GM21423 (cell line): ENCODE data around the gene TBCB.
"Not testable (repeated sequence)": the region's sequence is repeated elsewhere in the genome, so short reads cannot be mapped to it uniquely, and the experiment has no call there.

Experiments used
- ATAC-seq: cut with Tn5 transposase; IDR thresholded peaks from one replicate; pipeline ENCODE4 v1.9.1; 2021; ENCODE audit warnings: mild to moderate bottlenecking, moderate library complexity; ENCODE audit not compliant: unreplicated experiment

The TBCB gene, protein sequence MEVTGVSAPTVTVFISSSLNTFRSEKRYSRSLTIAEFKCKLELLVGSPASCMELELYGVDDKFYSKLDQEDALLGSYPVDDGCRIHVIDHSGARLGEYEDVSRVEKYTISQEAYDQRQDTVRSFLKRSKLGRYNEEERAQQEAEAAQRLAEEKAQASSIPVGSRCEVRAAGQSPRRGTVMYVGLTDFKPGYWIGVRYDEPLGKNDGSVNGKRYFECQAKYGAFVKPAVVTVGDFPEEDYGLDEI

GRCh38 chr19:36115453-36116343, at the start of gene TBCB:
Gene TBCB (plus strand): TSS chr19:36115468. CDS start chr19:36115561, 93 bp downstream.
- ATAC-seq = no peak

DNA sequence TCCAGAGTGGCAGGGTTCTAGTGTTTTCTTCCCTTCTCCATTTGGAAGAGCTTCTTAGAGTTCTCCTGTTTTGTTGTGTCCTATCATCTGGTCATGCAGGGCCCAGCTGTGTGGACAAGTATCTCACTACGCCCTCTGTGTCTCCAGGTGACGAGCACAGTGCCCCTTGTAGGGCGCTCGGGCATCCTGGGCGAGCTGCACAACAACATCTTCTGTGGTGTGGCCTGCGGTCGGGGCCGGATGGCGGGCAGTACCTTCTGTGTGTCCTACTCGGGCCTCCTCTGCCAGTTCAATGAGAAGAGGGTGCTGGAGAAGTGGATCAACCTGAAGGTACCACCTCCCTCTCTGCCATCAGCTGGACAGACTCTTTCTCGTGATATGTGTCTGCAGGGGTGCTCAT, 47.6 kb upstream of the TBCB start:
- no peak for ATAC-seq

- ATAC-seq = not testable (repeated sequence)
These were observed 46.3 kb upstream of the TBCB start for GRCh38 chr19:36068810-36069499.

- no peak for ATAC-seq
These were observed 43.2 kb upstream of the TBCB start for GRCh38 chr19:36072081-36072480.

DNA sequence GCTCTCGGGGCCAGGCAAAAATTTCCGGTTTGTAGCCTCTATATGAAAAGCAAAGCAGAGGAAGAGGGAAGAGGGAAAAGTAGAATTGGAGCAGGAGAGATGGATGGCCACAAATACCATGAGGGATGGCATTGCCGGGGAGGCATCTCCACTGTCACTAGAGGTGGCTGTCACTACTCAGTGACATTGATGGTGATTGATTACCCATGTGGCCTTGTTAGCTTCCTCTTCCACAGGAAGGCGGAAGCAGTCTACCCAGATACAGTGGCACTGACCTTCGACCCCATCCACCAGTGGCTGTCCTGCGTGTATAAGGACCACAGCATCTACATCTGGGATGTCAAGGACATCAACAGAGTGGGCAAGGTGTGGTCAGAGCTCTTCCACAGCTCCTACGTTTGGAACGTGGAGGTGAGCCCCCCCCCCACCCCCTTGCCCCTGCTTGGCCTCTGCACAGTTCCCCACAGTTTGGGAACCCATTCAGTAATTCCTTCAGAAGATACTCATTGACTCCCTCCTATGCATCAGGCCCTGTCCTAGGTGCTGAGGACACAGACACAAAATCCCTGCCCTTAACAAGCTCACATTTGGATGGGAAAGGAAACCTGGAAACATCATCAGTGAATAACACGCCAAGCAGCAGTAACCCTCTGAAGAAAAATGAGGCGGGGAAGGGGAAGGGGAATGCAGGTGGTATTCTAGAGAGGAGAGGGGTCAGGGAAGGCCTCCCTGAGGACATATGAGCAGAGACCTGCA, 42.0 kb upstream of the TBCB start:
- no peak for ATAC-seq

DNA sequence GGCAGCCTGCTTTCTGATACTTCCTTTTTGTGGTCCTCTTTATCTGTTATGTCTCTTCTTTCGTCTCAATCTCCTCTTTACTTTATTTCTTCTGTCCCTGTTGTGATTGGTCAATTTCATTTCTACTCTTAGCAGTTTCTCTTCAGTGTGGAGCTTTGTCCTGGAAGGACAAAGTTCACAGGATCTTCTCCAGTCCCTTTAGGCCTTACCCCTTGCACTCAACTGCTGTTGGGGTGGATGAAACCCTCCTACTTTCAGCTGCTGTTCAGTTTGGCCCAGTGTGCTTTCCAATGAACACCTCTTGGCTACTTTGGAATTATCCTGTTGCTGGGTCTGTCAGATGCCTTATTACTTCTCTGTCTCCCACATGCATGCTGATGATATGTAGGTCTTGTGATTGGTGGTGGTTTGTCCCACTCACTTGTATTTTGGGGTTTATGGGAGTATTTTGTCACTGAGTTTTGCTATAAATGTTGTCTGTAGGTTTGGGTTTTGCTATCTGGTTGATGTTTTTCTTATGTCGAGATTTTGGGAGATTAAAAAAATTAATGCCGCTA, 35.8 kb upstream of the TBCB start:
- no peak for ATAC-seq

DNA sequence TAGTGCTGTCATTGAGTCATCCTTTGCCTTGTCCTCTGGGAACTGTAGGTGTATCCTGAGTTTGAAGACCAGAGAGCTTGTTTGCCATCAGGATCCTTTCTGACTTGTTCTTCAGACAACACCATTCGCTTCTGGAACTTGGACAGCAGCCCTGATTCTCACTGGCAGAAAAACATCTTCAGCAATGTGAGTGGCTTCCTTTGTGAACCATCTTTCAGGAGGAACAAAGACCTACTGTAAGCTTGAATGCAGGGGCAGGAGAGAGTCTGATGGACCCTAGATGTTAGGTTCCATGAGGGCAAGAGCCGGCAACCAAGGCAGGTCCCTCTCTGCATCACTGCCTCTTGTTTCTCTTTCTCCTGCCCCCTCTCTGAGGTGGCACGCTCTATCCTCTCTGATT, 33.9 kb upstream of the TBCB start:
- ATAC-seq = no peak

DNA sequence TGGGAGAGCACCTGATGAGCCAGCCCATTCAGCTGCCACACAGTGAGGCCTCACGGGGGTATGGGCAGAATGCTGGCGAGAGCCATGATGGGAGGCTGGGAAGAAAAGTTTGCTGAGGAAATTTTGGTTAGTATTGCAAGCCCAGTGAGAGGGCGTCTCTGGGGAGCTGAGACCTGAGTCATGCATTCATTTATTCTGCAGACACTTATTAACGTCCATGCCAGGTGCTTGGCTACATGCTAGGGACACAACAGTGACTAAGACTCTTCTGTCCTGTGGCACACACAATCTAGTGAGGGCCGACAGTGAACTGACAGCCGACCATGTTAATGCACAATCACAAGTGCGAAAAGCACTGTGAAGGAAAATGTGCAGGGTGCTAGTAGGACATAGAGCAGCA, 33.4 kb upstream of the TBCB start:
- ATAC-seq = no peak

DNA sequence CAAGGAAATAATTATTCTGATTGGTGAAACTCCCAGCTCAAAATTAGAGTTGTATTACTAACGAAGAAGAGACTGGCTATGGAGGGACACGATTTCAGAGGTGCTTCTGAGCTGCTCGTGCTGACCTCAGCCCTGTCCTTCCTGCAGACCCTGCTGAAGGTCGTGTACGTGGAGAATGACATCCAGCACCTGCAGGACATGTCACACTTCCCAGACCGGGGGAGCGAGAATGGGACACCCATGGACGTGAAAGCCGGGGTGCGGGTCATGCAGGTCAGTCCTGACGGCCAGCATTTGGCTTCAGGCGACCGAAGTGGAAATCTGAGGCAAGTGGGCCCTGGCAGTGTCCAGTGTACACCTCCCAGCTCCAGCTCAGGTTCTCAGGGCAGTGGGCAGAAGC, 32.4 kb upstream of the TBCB start:
- no peak for ATAC-seq

GRCh38 chr19:36084231-36085009, 30.8 kb upstream of the TBCB start:
- ATAC-seq = no peak

GRCh38 chr19:36086326-36086725, 28.9 kb upstream of the TBCB start:
- ATAC-seq = no peak

GRCh38 chr19:36089847-36090246, 25.4 kb upstream of the TBCB start:
- no peak for ATAC-seq

DNA sequence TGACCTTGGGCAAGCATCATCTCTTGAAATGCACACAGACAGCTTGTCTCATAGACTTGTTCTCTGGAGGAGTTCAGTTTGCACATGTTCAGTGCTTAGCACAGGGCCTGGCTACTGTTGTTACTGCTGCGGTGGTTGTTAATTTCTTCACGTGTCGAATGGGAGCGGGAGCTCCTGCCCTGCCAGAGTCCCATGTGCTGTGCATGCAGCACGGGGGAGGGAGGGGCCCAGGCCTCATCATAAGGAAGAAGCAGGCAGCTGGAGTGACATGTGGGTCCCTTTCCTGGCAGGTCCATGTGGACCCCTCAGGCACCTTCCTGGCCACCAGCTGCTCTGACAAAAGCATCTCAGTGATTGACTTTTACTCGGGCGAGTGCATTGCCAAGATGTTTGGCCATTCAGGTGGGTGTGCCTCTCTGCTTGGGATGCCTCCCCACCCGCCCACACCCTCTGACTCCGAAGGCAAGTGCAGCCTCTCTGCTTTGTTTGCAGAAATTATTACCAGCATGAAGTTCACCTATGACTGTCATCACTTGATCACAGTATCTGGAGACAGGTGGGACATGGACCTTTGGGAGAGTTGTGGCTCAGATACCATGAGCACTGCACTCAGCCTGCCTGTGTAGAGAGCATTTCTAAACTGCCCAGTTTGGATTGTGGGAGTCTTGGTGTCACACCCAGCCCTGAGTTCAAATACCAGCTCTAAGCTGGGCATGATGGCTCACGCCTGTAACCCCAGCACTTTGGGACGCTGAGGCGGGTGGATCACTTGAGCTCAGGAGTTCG, 24.2 kb upstream of the TBCB start:
- no peak for ATAC-seq

DNA sequence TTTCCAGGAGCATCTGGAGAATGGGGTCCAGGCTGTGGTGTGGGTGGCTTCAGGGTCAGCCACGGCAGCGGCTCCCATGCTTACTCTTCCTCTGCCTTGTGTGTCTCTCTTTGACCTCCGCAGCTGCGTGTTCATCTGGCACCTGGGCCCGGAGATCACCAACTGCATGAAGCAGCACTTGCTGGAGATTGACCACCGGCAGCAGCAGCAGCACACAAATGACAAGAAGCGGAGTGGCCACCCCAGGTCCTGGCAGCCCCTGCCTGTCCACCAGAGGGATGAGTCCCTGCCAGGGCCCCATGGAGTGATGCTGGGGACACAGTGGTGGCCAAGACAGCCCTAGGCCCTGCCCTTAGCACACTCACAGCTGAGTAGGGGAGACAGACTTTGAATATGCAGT, 22.7 kb upstream of the TBCB start:
- ATAC-seq = no peak

DNA sequence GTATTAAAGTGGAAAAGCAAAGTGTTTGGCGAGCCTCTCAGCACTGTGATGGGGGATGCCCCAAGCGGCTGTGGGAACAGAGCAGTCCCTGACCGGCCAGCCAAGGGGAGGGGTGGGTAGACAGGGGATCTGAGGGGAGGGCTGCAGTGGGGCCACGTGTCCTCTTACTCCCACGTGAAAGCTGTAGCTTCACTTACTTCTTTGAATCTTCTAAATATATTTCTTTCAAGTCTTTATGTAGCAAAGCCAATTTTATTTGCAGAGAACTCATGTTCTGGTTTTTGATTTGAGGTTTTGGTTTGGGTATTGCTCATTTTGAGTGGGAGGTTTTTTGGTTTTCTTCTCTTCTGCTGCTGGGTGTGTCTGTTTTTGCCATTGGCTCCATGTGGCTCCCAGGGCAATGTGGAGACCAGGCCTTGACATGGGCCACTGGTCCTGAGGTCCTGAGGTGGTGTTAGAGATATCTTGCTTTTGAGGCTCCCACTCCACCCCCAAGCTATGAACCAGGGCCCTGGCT, 22.1 kb upstream of the TBCB start:
- no peak for ATAC-seq

GRCh38 chr19:36093687-36094086, 21.6 kb upstream of the TBCB start:
- no peak for ATAC-seq

DNA sequence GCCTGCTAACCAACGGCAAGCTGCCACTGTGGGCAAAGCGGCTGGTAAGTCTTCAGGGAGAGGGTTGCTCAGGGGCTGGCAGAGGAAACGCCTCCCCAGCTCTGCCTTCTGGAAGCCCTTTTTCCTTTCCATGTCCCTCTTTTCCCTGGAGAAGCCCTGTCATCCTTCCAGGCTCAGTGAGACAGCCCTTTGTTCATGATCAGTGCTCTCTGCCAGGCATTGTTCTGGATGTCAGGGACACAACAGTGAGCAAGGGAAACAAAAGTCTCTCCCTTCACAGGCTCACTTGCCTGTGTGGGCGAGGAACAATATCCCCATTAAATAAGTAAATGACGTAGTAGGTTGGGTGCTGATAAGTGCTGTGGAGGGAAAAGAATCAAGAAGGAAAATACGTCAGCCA, 18.2 kb upstream of the TBCB start:
- ATAC-seq = no peak

DNA sequence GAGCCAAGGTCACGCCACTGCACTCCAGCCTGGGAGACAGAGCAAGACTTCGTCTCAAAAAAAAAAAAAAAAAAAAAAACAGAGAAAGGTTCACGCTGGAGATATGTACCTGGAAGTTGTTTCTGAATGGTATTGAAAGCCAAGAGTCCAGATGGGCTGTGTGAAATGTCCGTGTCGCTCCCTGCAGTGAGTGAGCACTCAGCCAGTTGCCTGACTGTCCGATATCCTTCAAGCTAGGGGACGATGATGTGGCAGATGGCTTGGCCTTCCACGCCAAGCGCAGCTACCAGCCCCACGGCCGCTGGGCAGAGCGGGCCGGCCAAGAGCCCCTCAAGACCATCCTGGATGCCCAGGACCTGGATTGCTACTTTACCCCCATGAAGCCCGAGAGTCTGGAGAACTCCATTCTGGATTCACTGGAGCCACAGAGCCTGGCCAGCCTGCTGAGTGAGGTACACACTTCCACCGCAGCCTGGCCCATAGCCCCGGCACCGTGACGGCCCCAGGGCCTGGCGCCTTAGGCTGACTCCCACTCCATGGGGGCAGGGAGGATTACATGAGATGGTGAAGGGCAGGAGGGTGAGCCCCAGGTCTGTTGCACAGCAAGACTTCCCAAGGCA, 16.0 kb upstream of the TBCB start:
- no peak for ATAC-seq

DNA sequence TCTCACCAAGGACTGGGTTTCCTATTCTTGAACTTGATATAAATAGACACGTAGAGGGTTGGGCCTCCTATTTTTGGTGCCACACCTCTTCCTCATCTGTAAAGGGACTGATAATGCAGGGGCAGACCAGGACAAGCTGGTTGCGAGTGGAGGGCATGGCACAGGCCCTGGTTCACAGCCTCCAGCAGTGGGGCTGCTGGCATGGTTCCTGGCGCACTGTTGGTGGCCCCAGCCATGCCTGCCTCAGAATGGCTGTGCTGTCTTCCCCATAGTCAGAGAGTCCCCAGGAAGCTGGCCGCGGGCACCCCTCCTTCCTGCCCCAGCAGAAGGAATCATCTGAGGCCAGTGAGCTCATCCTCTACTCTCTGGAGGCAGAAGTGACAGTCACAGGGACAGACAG, 14.8 kb upstream of the TBCB start:
- ATAC-seq = no peak
